Gastrocnemius medialis (tissue), 4 donors: ENCODE data around the gene PLXDC2. TPM values are rescaled to one million over a fixed set of nuclear protein-coding genes. Genes with fewer than 3 reads are reported as not detected.

Experiments
- ATAC-seq, 2 donors: fragments of 150-250 bp; one replicate each; pipeline ENCODE4 v1.9.1; 2016
- DNase-seq, 2 donors: peaks; one replicate each; pipeline ENCODE4 v3.0.0-alpha.2; 2019
- H3K27ac ChIP-seq, 4 donors: fragments of 200-600 bp; sonication (generic); 1 replicate in 1 of 4; 2 replicates in 3 of 4; pipeline ENCODE4 v1.5.1; 2016 to 2018; ENCODE audit warnings: mild to moderate bottlenecking in 2 of 4, moderate library complexity in 1 of 4
- H3K27me3 ChIP-seq, 3 donors: fragments of 200-600 bp; sonication (generic) in 2 of 3; 1 replicate in 1 of 3; 2 replicates in 2 of 3; pipeline versions ENCODE4 v1.5.1 to v1.6.0; 2016 to 2019; ENCODE audit warnings: mild to moderate bottlenecking in 1 of 3, moderate library complexity in 1 of 3
- H3K36me3 ChIP-seq, 2 donors: fragments of 200-600 bp; sonication (generic) in 1 of 2; one replicate each; pipeline ENCODE4 v1.5.1; 2017 to 2018
- H3K4me1 ChIP-seq, 2 donors: fragments of 200-600 bp; sonication (generic) in 1 of 2; one replicate each; pipeline ENCODE4 v1.5.1; 2016 to 2017; ENCODE audit warnings: mild to moderate bottlenecking in 2 of 2
- H3K4me3 ChIP-seq, 4 donors: fragments of 200-600 bp; sonication (generic) in 3 of 4; 1 replicate in 1 of 4; 2 replicates in 3 of 4; pipeline ENCODE4 v1.5.1; 2016 to 2019; ENCODE audit warnings: mild to moderate bottlenecking in 2 of 4
- H3K9me3 ChIP-seq, 3 donors: fragments of 200-600 bp; sonication (generic) in 2 of 3; 1 replicate in 1 of 3; 2 replicates in 2 of 3; pipeline ENCODE4 v1.5.1; 2016 to 2019
- CTCF ChIP-seq, 5 experiments: fragments of 450-650 bp in 3 of 5; fragments of 200-600 bp in 2 of 5; sonication (generic) in 2 of 5; IDR thresholded peaks in 4 of 5; conservative IDR thresholded peaks in 1 of 5; 1 replicate in 4 of 5; 2 replicates in 1 of 5; pipeline ENCODE4 v1.5.1; 2016 to 2019; ENCODE audit warnings: antibody characterized with exemption in 5 of 5, mild to moderate bottlenecking in 3 of 5, moderate library complexity in 3 of 5
- POLR2A ChIP-seq, 2 donors: fragments of 450-650 bp; IDR thresholded peaks; one replicate each; pipeline ENCODE4 v1.6.1; 2017; ENCODE audit warnings: antibody characterized with exemption in 2 of 2, mild to moderate bottlenecking in 2 of 2, moderate library complexity in 2 of 2
- in situ Hi-C, 4 donors: fragments of 200-750 bp; cut with MboI; loops; one replicate each; pipeline versions ENCODE4 v1.15.0 to v1.8.0; 2017; ENCODE audit warnings: low sequenced_read_pairs in 4 of 4
- intact Hi-C: fragments of 100-400 bp; cut with DNase I; formaldehyde crosslinking; loops from one replicate; pipeline ENCODE4 v1.15.1; 2023; ENCODE audit warnings: low total_unique reads
- total RNA-seq, 4 donors: library from RNA; depleted of rRNA; stranded (reverse); fragments of >200 nt; gene quantifications; one replicate each; pipeline versions ENCODE4 v1.1.0 to v1.2.3, GENCODE V29; 2016

PLXDC2 gene
- total RNA-seq, 4 donors from 2014 or later: 13.9 to 19.6 (median 15.0) TPM

DNA sequence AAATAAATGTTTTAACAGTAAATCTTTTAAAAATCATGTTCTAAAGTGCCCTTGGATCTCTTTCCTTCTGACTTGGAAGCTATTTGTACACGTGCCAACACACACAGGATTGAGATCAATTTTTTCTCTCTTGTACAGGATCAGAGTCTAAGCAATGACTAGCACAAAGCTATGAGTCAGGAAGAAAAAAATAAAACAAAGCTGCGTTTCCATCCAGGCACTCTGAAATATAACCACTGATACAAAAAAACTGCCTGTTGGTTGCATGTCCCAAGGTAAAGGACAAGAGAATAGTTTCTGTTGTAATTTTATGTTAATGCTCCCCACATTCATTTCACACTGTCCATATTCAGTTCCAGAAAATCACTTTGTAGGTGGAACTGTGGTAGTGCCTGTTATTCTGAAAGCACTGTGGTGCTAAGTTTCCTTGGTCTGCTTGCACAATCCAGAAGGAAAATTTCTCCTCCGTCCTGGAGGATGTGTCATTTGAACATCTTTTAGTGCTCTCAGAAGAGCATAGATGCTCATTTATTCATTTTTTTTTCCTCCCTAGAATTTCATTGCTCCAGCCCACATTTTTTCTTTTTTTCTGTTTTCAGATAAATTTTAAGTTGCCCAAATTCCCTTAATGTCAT, 113.4 kb downstream of the PLXDC2 start:
- ATAC-seq (peak; percentile 44 to 64), DNase-seq (no peak)
- in situ Hi-C loops (no loop called here), intact Hi-C loops (loop anchor here (5.0 kb wide), 1 partner anchor 112 kb away; the partner anchor contains the start of gene PLXDC2)
- Histone ChIP-seq H3K36me3 (no peaks in the 10 kb centered on the region), H3K4me3 (no peak overlapping the region), H3K27me3 (no peaks in the 10 kb centered on the region), H3K27ac (peak overlapping the region; percentile 43 to 87 (median 59)), H3K4me1 (peaks cover 19 to 29% of the 10 kb centered on the region in 2 donors), H3K9me3 (no peaks in the 10 kb centered on the region)
- TF ChIP-seq POLR2A (IDR thresholded peaks at IDR 0.05) (no peak), CTCF (IDR thresholded peaks at IDR 0.05 in 4 of 5, conservative IDR thresholded peaks at IDR 0.05 in 1 of 5) (no peak)

DNA sequence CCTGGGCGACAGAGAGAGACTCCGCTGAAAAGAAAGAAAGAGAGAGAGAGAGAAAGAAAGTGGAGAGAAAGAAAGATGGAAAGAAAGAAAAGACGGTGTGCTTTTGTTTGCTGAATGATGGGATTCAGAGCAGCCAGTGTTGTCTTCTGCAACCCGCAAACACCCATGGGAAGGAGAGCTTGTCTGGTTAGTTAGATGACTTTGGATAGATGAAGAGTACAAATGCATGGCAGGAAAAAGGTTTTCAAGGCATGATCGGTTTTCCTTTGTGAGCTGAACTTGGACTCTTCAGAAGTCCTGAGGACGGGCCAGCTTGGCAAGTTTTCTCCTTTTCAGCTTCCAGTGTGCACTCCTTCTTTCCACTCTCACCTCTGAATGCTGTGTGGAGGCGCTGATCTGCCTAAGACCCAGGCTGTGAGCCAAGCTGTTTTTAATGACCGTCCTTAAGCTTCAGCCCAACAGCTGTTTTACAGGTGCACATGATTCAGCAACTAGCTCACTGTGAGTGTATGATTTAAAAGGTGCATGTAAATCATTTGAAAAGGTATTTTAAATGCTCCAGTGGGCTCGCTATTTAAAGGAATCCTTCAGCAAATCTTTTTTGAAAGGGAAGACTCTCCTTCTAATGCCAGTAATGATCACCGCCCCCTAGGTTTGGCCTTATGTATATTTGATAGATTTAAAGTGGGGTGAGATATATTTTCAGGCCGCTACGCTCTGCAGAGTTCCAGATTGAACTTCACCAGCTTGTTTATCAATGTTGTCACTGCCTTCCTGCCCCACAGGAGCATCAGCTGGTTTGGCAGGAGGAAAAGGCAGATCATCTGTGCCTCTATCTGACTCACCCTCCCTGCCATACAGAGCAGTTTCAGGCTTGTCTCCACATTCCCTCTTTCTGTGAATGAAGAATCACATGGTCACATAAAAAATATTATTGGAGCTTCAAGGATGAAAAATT, 115.0 kb downstream of the PLXDC2 start:
- H3K36me3 ChIP-seq: no peaks in the 10 kb centered on the region
- intact Hi-C loops: loop anchor here (5.0 kb wide), 1 partner anchor 114 kb away; the partner anchor contains the start of gene PLXDC2

GRCh38 chr10:19931894-19932590, 115.8 kb downstream of the PLXDC2 start:
- in situ Hi-C loops: no loop called here
- peak overlapping the region; percentile 70 to 87 (median 74) for H3K27ac ChIP-seq
- peaks cover 19 to 29% of the 10 kb centered on the region in 2 donors for H3K4me1 ChIP-seq
- TF ChIP-seq CTCF (IDR thresholded peaks at IDR 0.05 in 4 of 5, conservative IDR thresholded peaks at IDR 0.05 in 1 of 5): no peak
- TF ChIP-seq POLR2A (IDR thresholded peaks at IDR 0.05): no peak
- intact Hi-C loops: loop anchor here (5.0 kb wide), 1 partner anchor 115 kb away; the partner anchor contains the start of gene PLXDC2
- no peak for DNase-seq
- H3K9me3 ChIP-seq: no peaks in the 10 kb centered on the region
- peak in 1 of 2 donors; percentile 46 for ATAC-seq
- no peaks in the 10 kb centered on the region for H3K36me3 ChIP-seq
- H3K27me3 ChIP-seq: no peaks in the 10 kb centered on the region
- no peak overlapping the region for H3K4me3 ChIP-seq

More for the DNA sequence above, 115.0 kb downstream of the PLXDC2 start:
- Histone ChIP-seq H3K27me3 (no peaks in the 10 kb centered on the region), H3K27ac (peak overlapping the region; percentile 70 to 87 (median 74)), H3K4me3 (peak overlapping the region in 2 of 4 donors; percentile 1 to 3), H3K4me1 (peaks cover 19 to 29% of the 10 kb centered on the region in 2 donors), H3K9me3 (no peaks in the 10 kb centered on the region)
- TF ChIP-seq CTCF (IDR thresholded peaks at IDR 0.05 in 4 of 5, conservative IDR thresholded peaks at IDR 0.05 in 1 of 5) (no peak), POLR2A (IDR thresholded peaks at IDR 0.05) (no peak)
- in situ Hi-C loops: no loop called here
- DNase-seq (peak; percentile 27 to 43), ATAC-seq (peak; percentile 72 to 95)

DNA sequence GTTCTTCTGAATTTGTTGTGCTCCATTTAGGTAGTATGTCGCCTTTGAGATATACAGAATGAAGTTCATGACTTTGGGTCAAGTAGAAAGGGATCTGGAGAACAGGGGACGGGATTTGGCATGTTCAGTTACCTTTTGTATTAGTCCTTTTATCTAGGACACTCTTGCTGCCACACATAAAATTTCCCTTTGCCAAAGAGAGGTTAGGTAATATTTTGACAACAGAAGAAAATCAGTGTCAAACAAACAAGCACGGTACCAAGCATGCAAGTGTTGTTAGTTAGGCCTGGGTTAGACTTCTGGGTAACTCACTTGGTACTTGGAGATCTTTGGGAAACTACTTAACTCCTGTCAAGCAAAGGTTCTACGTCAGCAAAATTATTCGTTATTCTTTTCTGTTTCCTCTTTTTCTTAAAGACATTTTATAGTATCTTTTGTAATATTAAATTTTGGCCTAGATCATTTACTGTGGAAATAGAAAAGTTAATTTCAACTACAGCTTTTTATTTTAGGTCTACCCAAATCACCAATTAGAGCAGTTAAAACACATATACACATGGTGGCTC, 116.7 kb downstream of the PLXDC2 start:
- Histone ChIP-seq H3K9me3 (no peaks in the 10 kb centered on the region), H3K4me1 (peaks cover 19 to 29% of the 10 kb centered on the region in 2 donors), H3K27me3 (no peaks in the 10 kb centered on the region), H3K4me3 (no peak overlapping the region), H3K27ac (peak overlapping the region in 3 of 4 donors; percentile 70 to 87 (median 74)), H3K36me3 (no peaks in the 10 kb centered on the region)
- no peak for DNase-seq
- no peak for ATAC-seq
- TF ChIP-seq POLR2A (IDR thresholded peaks at IDR 0.05): no peak
- no peak for TF ChIP-seq CTCF (IDR thresholded peaks at IDR 0.05 in 4 of 5, conservative IDR thresholded peaks at IDR 0.05 in 1 of 5)
- intact Hi-C loops: loop anchor here (5.0 kb wide), 1 partner anchor 116 kb away; the partner anchor contains the start of gene PLXDC2
- in situ Hi-C loops: no loop called here
